Stimulated activated CD8-positive, alpha-beta memory T cell treated with anti-CD3 and anti-CD28 coated beads, Interleukin-15, amount 100 ng/mL, for 48 hours (primary cell): ENCODE results near the gene ZNF385D.

ENCODE experiments used
- DNase-seq, 2 donors: peaks; one replicate each; pipeline ENCODE4 v3.0.0-alpha.2; 2020; ENCODE audit warnings: low read depth in 2 of 2

ZNF385D gene

GRCh38 chr3:21750831-21751391 is at the start of gene ZNF385D:
ZNF385D (minus strand) TSS chr3:21751210; CDS start chr3:21750916, 294 bp downstream.
- DNase-seq = no peak

- no peak for DNase-seq
Observed at GRCh38 chr3:21798356-21799088, 47.5 kb upstream of the ZNF385D start.

GRCh38 chr3:21795921-21796320 is 44.9 kb upstream of the ZNF385D start:
- DNase-seq = no peak

- no peak for DNase-seq
Observed at GRCh38 chr3:21795152-21795837, 44.3 kb upstream of the ZNF385D start.

GRCh38 chr3:21794291-21794690 is 43.3 kb upstream of the ZNF385D start:
- no peak for DNase-seq

- DNase-seq = no peak
Observed at GRCh38 chr3:21792176-21792575, 41.2 kb upstream of the ZNF385D start.

- no peak for DNase-seq
Observed at GRCh38 chr3:21791356-21791755, 40.3 kb upstream of the ZNF385D start.

- no peak for DNase-seq
Observed at GRCh38 chr3:21790466-21790865, 39.5 kb upstream of the ZNF385D start.

- no peak for DNase-seq
Observed at GRCh38 chr3:21789730-21790129, 38.7 kb upstream of the ZNF385D start.

GRCh38 chr3:21786438-21786797 is 35.4 kb upstream of the ZNF385D start:
- DNase-seq = no peak

GRCh38 chr3:21785765-21786437 is 34.9 kb upstream of the ZNF385D start:
- no peak for DNase-seq

- no peak for DNase-seq
Observed at GRCh38 chr3:21783839-21784238, 32.8 kb upstream of the ZNF385D start.

- no peak for DNase-seq
Observed at GRCh38 chr3:21781355-21781754, 30.3 kb upstream of the ZNF385D start.

- DNase-seq = no peak
Observed at GRCh38 chr3:21779909-21780308, 28.9 kb upstream of the ZNF385D start.

GRCh38 chr3:21778715-21779114 is 27.7 kb upstream of the ZNF385D start:
- no peak for DNase-seq

GRCh38 chr3:21777821-21778220 is 26.8 kb upstream of the ZNF385D start:
- DNase-seq = no peak

- DNase-seq = no peak
Observed at GRCh38 chr3:21766002-21766401, 15.0 kb upstream of the ZNF385D start.

- DNase-seq = no peak
Observed at GRCh38 chr3:21755896-21756295, 4.9 kb upstream of the ZNF385D start.

- no peak for DNase-seq
Observed at GRCh38 chr3:21754839-21755238, 3.8 kb upstream of the ZNF385D start.

GRCh38 chr3:21752749-21753347 is 1.8 kb upstream of the ZNF385D start:
- DNase-seq = no peak

- no peak for DNase-seq
Observed at GRCh38 chr3:21751886-21752285, 876 bp upstream of the ZNF385D start.

GRCh38 chr3:21750080-21750696 is 822 bp downstream of the ZNF385D start:
- no peak for DNase-seq
